Measurements from ENCODE around the gene CEACAM7.
"Not testable (repeated sequence)": the region's sequence is repeated elsewhere in the genome, so short reads cannot be mapped to it uniquely, and the experiment has no call there.

CEACAM7 gene

GRCh38 chr19:41688098-41688497 lies at the start of gene CEACAM7:
Gene CEACAM7 (minus strand): TSS chr19:41688270. CDS start chr19:41688165, 105 bp downstream.
- no peak for DNase-seq

- DNase-seq, result no peak
Measured at GRCh38 chr19:41735071-41735600, 47.1 kb upstream of the CEACAM7 start.

GRCh38 chr19:41734585-41734984 lies 46.5 kb upstream of the CEACAM7 start:
- peak; percentile 85 to 91 for DNase-seq

- DNase-seq, result no peak
Measured at GRCh38 chr19:41734156-41734555, 46.1 kb upstream of the CEACAM7 start.

GRCh38 chr19:41726493-41726892 lies 38.4 kb upstream of the CEACAM7 start:
- no peak for DNase-seq

- no peak for DNase-seq
Measured at GRCh38 chr19:41720103-41720502, 32.0 kb upstream of the CEACAM7 start.

- DNase-seq, result no peak
Measured at GRCh38 chr19:41718761-41719160, 30.7 kb upstream of the CEACAM7 start.

GRCh38 chr19:41714598-41714997 lies 26.5 kb upstream of the CEACAM7 start:
- no peak for DNase-seq

- DNase-seq, result no peak
Measured at GRCh38 chr19:41711376-41712261, 23.5 kb upstream of the CEACAM7 start.

GRCh38 chr19:41709951-41710645 lies 22.0 kb upstream of the CEACAM7 start:
- DNase-seq, result no peak

- DNase-seq, result not testable (repeated sequence)
Measured at GRCh38 chr19:41709516-41709915, 21.4 kb upstream of the CEACAM7 start.

- no peak for DNase-seq
Measured at GRCh38 chr19:41708481-41708880, 20.4 kb upstream of the CEACAM7 start, which contains the start of gene CEACAM5. Gene CEACAM5 (plus strand): TSS chr19:41708626. CDS start chr19:41708732, 106 bp downstream.

GRCh38 chr19:41707871-41708371 lies 19.9 kb upstream of the CEACAM7 start:
- no peak for DNase-seq

GRCh38 chr19:41707502-41707812 lies 19.4 kb upstream of the CEACAM7 start:
- DNase-seq, result peak; percentile 45 to 73

- DNase-seq, result peak; percentile 79 to 88
Measured at GRCh38 chr19:41706741-41707501, 18.9 kb upstream of the CEACAM7 start.

GRCh38 chr19:41705393-41706174 lies 17.5 kb upstream of the CEACAM7 start:
- DNase-seq, result no peak

- no peak for DNase-seq
Measured at GRCh38 chr19:41703602-41704293, 15.7 kb upstream of the CEACAM7 start.

- DNase-seq, result no peak
Measured at GRCh38 chr19:41702171-41702651, 14.1 kb upstream of the CEACAM7 start.

GRCh38 chr19:41701401-41702075 lies 13.5 kb upstream of the CEACAM7 start:
- DNase-seq, result peak in 1 of 2 experiments; percentile 64

- DNase-seq, result no peak
Measured at GRCh38 chr19:41700381-41701195, 12.5 kb upstream of the CEACAM7 start.

Data from NCI-H1930 (cell line).